ENCODE data around the gene UBAC2.

DNA sequence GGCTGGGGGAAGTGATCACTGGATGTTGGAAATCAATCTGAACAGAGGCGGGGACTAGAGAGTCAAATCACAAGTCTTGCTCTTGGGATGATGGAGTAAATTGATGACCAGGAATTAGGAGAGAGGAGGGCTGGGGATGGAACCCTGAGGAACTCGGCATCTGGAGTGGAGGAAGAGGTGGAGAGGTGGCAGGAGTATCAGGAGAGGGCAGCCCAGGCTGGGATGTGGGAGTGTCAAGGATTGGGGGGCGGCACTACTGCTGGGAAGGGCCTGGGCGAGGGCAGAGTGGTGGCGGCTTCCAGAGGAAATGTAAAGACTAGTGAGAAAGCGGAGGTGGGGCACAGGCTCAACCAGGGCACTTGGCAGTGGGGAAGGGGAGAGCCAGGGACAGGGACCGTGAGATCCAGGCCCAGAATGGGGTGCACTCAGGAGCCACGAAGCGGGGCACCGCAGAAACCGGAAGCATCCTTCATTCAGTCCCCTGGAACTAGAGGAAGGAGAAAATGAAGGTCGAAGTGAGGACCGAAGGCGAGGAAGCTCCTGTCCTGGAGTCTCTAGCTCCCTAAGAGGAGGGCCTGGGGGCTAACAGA is 187.8 kb downstream of the UBAC2 start:
- TF ChIP-seq CTCF (IDR thresholded peaks at IDR 0.05) (no peak), POLR2A (IDR thresholded peaks at IDR 0.05) (no peak)
